HG03378 (cell line): ENCODE data around the gene ARHGEF4.

Source experiments
- ATAC-seq: cut with Tn5 transposase; IDR thresholded peaks from one replicate; pipeline ENCODE4 v1.9.1; 2021; ENCODE audit warnings: mild to moderate bottlenecking, moderate library complexity; ENCODE audit not compliant: unreplicated experiment

Gene ARHGEF4

GRCh38 chr2:130814931-130815680 is 21.6 kb upstream of the ARHGEF4 start:
- ATAC-seq, result no peak

- ATAC-seq, result no peak
Observed at GRCh38 chr2:130818809-130819208, 17.9 kb upstream of the ARHGEF4 start.

GRCh38 chr2:130819226-130819607 is 17.5 kb upstream of the ARHGEF4 start:
- ATAC-seq, result no peak

- no peak for ATAC-seq
Observed at GRCh38 chr2:130819608-130820278, 17.0 kb upstream of the ARHGEF4 start.

GRCh38 chr2:130820279-130820861 is 16.3 kb upstream of the ARHGEF4 start:
- ATAC-seq, result no peak

- ATAC-seq, result no peak
Observed at GRCh38 chr2:130821867-130822266, 14.8 kb upstream of the ARHGEF4 start.

GRCh38 chr2:130822766-130823165 is 13.9 kb upstream of the ARHGEF4 start:
- no peak for ATAC-seq

GRCh38 chr2:130823171-130823885 is 13.4 kb upstream of the ARHGEF4 start:
- ATAC-seq, result no peak

GRCh38 chr2:130823886-130824491 is 12.7 kb upstream of the ARHGEF4 start:
- ATAC-seq, result peak; percentile 43

GRCh38 chr2:130824492-130825061 is 12.1 kb upstream of the ARHGEF4 start:
- ATAC-seq, result peak; percentile 95

GRCh38 chr2:130825231-130825965 is 11.3 kb upstream of the ARHGEF4 start:
- no peak for ATAC-seq

GRCh38 chr2:130825966-130826253 is 10.8 kb upstream of the ARHGEF4 start:
- ATAC-seq, result no peak

- no peak for ATAC-seq
Observed at GRCh38 chr2:130826419-130826818, 10.3 kb upstream of the ARHGEF4 start.

- ATAC-seq, result no peak
Observed at GRCh38 chr2:130826821-130827501, 9.8 kb upstream of the ARHGEF4 start.

GRCh38 chr2:130827502-130828251 is 9.0 kb upstream of the ARHGEF4 start:
- no peak for ATAC-seq

GRCh38 chr2:130828461-130828860 is 8.3 kb upstream of the ARHGEF4 start:
- ATAC-seq, result no peak

GRCh38 chr2:130829015-130829414 is 7.7 kb upstream of the ARHGEF4 start:
- ATAC-seq, result no peak

GRCh38 chr2:130830538-130830937 is 6.2 kb upstream of the ARHGEF4 start:
- no peak for ATAC-seq

- no peak for ATAC-seq
Observed at GRCh38 chr2:130831356-130831755, 5.4 kb upstream of the ARHGEF4 start.
